Activated CD8-positive, alpha-beta T cell treated with anti-CD3 and anti-CD28 coated beads, Interleukin-2, amount 10 ng/mL, durations not matched to agents 7 days and 5 days (primary cell): ENCODE data around the gene RAB11A. TPM values are rescaled to one million over a fixed set of nuclear protein-coding genes. Genes with fewer than 3 reads are reported as not detected.

Source experiments
- ATAC-seq: fragments of 150-1000 bp; cut with Tn5 transposase; one replicate; pipeline ENCODE4 v1.10.0; 2021; ENCODE audit warnings: moderate library complexity
- CTCF ChIA-PET: fragments of 350-600 bp; sonication (Branson Sonifier 250); formaldehyde crosslinking; loops from one replicate; lab custom pipeline; 2021; ENCODE audit warnings: antibody characterized with exemption; lab: Charles Lee
- POLR2A ChIA-PET: fragments of 350-600 bp; sonication (Branson Sonifier 250); formaldehyde crosslinking; loops from one replicate; lab custom pipeline; 2021; ENCODE audit warnings: antibody characterized with exemption; lab: Charles Lee
- DNase-seq: peaks from one replicate; pipeline ENCODE4 v3.0.0-alpha.2; 2020
- H3K27ac Mint-ChIP-seq: one replicate; pipeline ENCODE4 v1.8.0; 2021; ENCODE audit warnings: mild to moderate bottlenecking, mixed read lengths
- H3K27me3 Mint-ChIP-seq: one replicate; pipeline ENCODE4 v1.8.0; 2021; ENCODE audit warnings: low read depth, mixed read lengths
- H3K36me3 Mint-ChIP-seq: one replicate; pipeline ENCODE4 v1.8.0; 2021; ENCODE audit warnings: low read depth, mixed read lengths
- H3K4me1 Mint-ChIP-seq: one replicate; pipeline ENCODE4 v1.8.0; 2021; ENCODE audit warnings: low read depth, mixed read lengths
- H3K4me3 Mint-ChIP-seq: one replicate; pipeline ENCODE4 v1.8.0; 2021; ENCODE audit warnings: mild to moderate bottlenecking, mixed read lengths
- H3K9me3 Mint-ChIP-seq: one replicate; pipeline ENCODE4 v1.8.0; 2022; ENCODE audit warnings: mixed read lengths; ENCODE audit not compliant: insufficient read depth
- total RNA-seq, 2 experiments: library from RNA; stranded (reverse); gene quantifications; one replicate each; pipeline ENCODE4 v1.2.3, GENCODE V29; 2021

The RAB11A gene
- total RNA-seq, 2 experiments from 2014 or later, result 163 to 168 TPM

GRCh38 chr15:65926899-65927298, 57.6 kb downstream of the RAB11A start:
- H3K36me3 Mint-ChIP-seq, result no peaks in the 10 kb centered on the region
- no peak overlapping the region for H3K4me3 Mint-ChIP-seq
- no peaks in the 10 kb centered on the region for H3K9me3 Mint-ChIP-seq
- H3K4me1 Mint-ChIP-seq, result no peaks in the 10 kb centered on the region
- ChIA-PET POLR2A (interaction anchor here (0.6 kb wide), 1 partner anchor 506 kb away, joined by 3 read pairs; no protein-coding TSS in a partner anchor), CTCF (no interaction called here)
- no peaks in the 10 kb centered on the region for H3K27me3 Mint-ChIP-seq
- ATAC-seq (no peak), DNase-seq (no peak)
- no peak overlapping the region for H3K27ac Mint-ChIP-seq

- ATAC-seq (no peak), DNase-seq (no peak)
- no peaks in the 10 kb centered on the region for H3K9me3 Mint-ChIP-seq
- no peaks in the 10 kb centered on the region for H3K27me3 Mint-ChIP-seq
- no peak overlapping the region for H3K27ac Mint-ChIP-seq
- ChIA-PET POLR2A (no interaction called here), CTCF (no interaction called here)
- no peaks in the 10 kb centered on the region for H3K4me1 Mint-ChIP-seq
- H3K36me3 Mint-ChIP-seq, result no peaks in the 10 kb centered on the region
- H3K4me3 Mint-ChIP-seq, result no peak overlapping the region
These were observed 58.3 kb downstream of the RAB11A start for GRCh38 chr15:65927545-65927944.

- ChIA-PET POLR2A (no interaction called here), CTCF (interaction anchor here (0.9 to 1.0 kb wide), 2 partner anchors 12 to 25 kb away, joined by 3 to 5 read pairs; no protein-coding TSS in a partner anchor)
- no peaks in the 10 kb centered on the region for H3K27me3 Mint-ChIP-seq
- H3K4me1 Mint-ChIP-seq, result no peaks in the 10 kb centered on the region
- no peak for ATAC-seq
- no peak for DNase-seq
- no peaks in the 10 kb centered on the region for H3K36me3 Mint-ChIP-seq
- H3K27ac Mint-ChIP-seq, result no peak overlapping the region
- no peak overlapping the region for H3K4me3 Mint-ChIP-seq
- H3K9me3 Mint-ChIP-seq, result no peaks in the 10 kb centered on the region
These were observed 60.3 kb downstream of the RAB11A start for GRCh38 chr15:65929573-65929972.

GRCh38 chr15:65930134-65930533, 60.8 kb downstream of the RAB11A start:
- Mint-ChIP-seq H3K27me3 (no peaks in the 10 kb centered on the region), H3K9me3 (no peaks in the 10 kb centered on the region), H3K4me3 (no peak overlapping the region), H3K27ac (no peak overlapping the region), H3K36me3 (no peaks in the 10 kb centered on the region), H3K4me1 (no peaks in the 10 kb centered on the region)
- CTCF ChIA-PET, result interaction anchor here (0.9 kb wide), 1 partner anchor 13 kb away, joined by 5 read pairs; no protein-coding TSS in a partner anchor
- POLR2A ChIA-PET, result no interaction called here
- DNase-seq, result no peak
- no peak for ATAC-seq

GRCh38 chr15:65931221-65931620, 61.9 kb downstream of the RAB11A start:
- H3K4me1 Mint-ChIP-seq, result no peaks in the 10 kb centered on the region
- ChIA-PET POLR2A (no interaction called here), CTCF (no interaction called here)
- DNase-seq (no peak), ATAC-seq (no peak)
- no peak overlapping the region for H3K27ac Mint-ChIP-seq
- no peak overlapping the region for H3K4me3 Mint-ChIP-seq
- no peaks in the 10 kb centered on the region for H3K27me3 Mint-ChIP-seq
- H3K36me3 Mint-ChIP-seq, result no peaks in the 10 kb centered on the region
- H3K9me3 Mint-ChIP-seq, result no peaks in the 10 kb centered on the region

- Mint-ChIP-seq H3K9me3 (no peaks in the 10 kb centered on the region), H3K36me3 (no peaks in the 10 kb centered on the region), H3K27me3 (no peaks in the 10 kb centered on the region), H3K27ac (no peak overlapping the region), H3K4me1 (peaks cover 10% of the 10 kb centered on the region), H3K4me3 (no peak overlapping the region)
- POLR2A ChIA-PET, result no interaction called here
- ATAC-seq (no peak), DNase-seq (no peak)
- CTCF ChIA-PET, result no interaction called here
These were observed 66.1 kb downstream of the RAB11A start for GRCh38 chr15:65935391-65935790.

- no peaks in the 10 kb centered on the region for H3K9me3 Mint-ChIP-seq
- H3K4me3 Mint-ChIP-seq, result no peak overlapping the region
- no peak overlapping the region for H3K27ac Mint-ChIP-seq
- peaks cover 14% of the 10 kb centered on the region for H3K4me1 Mint-ChIP-seq
- POLR2A ChIA-PET, result no interaction called here
- DNase-seq (no peak), ATAC-seq (no peak)
- CTCF ChIA-PET, result interaction anchor here (0.8 kb wide), 1 partner anchor 13 kb away, joined by 3 read pairs; no protein-coding TSS in a partner anchor
- no peaks in the 10 kb centered on the region for H3K36me3 Mint-ChIP-seq
- no peaks in the 10 kb centered on the region for H3K27me3 Mint-ChIP-seq
These were observed 67.0 kb downstream of the RAB11A start for GRCh38 chr15:65936282-65936681.

GRCh38 chr15:65937054-65937453, 67.8 kb downstream of the RAB11A start:
- ChIA-PET CTCF (no interaction called here), POLR2A (interaction anchor here (0.6 to 1.2 kb wide), 2 partner anchors 68 to 261 kb away, joined by 3 read pairs; partner anchors contain the start of gene RAB11A)
- H3K27me3 Mint-ChIP-seq, result no peaks in the 10 kb centered on the region
- H3K27ac Mint-ChIP-seq, result no peak overlapping the region
- ATAC-seq (no peak), DNase-seq (no peak)
- H3K4me3 Mint-ChIP-seq, result no peak overlapping the region
- H3K4me1 Mint-ChIP-seq, result peaks cover 21% of the 10 kb centered on the region
- H3K9me3 Mint-ChIP-seq, result no peaks in the 10 kb centered on the region
- no peaks in the 10 kb centered on the region for H3K36me3 Mint-ChIP-seq

GRCh38 chr15:65937476-65937875, 68.2 kb downstream of the RAB11A start:
- POLR2A ChIA-PET, result interaction anchor here (0.6 to 1.2 kb wide), 2 partner anchors 68 to 260 kb away, joined by 3 read pairs; partner anchors contain the start of gene RAB11A
- CTCF ChIA-PET, result no interaction called here

GRCh38 chr15:65938604-65939003, 69.3 kb downstream of the RAB11A start:
- DNase-seq (no peak), ATAC-seq (no peak)
- H3K27me3 Mint-ChIP-seq, result peaks cover 5% of the 10 kb centered on the region
- H3K4me3 Mint-ChIP-seq, result no peak overlapping the region
- no peaks in the 10 kb centered on the region for H3K36me3 Mint-ChIP-seq
- CTCF ChIA-PET, result interaction anchor here (0.6 kb wide), 1 partner anchor 298 kb away, joined by 4 read pairs; no protein-coding TSS in a partner anchor
- no peaks in the 10 kb centered on the region for H3K9me3 Mint-ChIP-seq
- no peak overlapping the region for H3K27ac Mint-ChIP-seq
- POLR2A ChIA-PET, result no interaction called here
- peaks cover 27% of the 10 kb centered on the region for H3K4me1 Mint-ChIP-seq

More at GRCh38 chr15:65937476-65937875, 68.2 kb downstream of the RAB11A start:
- H3K4me3 Mint-ChIP-seq, result no peak overlapping the region
- ATAC-seq (no peak), DNase-seq (no peak)
- no peak overlapping the region for H3K27ac Mint-ChIP-seq
- H3K9me3 Mint-ChIP-seq, result no peaks in the 10 kb centered on the region
- H3K4me1 Mint-ChIP-seq, result peaks cover 25% of the 10 kb centered on the region
- H3K27me3 Mint-ChIP-seq, result no peaks in the 10 kb centered on the region
- no peaks in the 10 kb centered on the region for H3K36me3 Mint-ChIP-seq

- peaks cover 11% of the 10 kb centered on the region for H3K27me3 Mint-ChIP-seq
- ATAC-seq (no peak), DNase-seq (no peak)
- ChIA-PET POLR2A (no interaction called here), CTCF (no interaction called here)
- no peaks in the 10 kb centered on the region for H3K36me3 Mint-ChIP-seq
- no peaks in the 10 kb centered on the region for H3K9me3 Mint-ChIP-seq
- H3K4me3 Mint-ChIP-seq, result no peak overlapping the region
- H3K27ac Mint-ChIP-seq, result no peak overlapping the region
- H3K4me1 Mint-ChIP-seq, result peaks cover 30% of the 10 kb centered on the region
These were observed 70.8 kb downstream of the RAB11A start for GRCh38 chr15:65939901-65940617.

- ChIA-PET POLR2A (no interaction called here), CTCF (no interaction called here)
- no peak overlapping the region for H3K4me3 Mint-ChIP-seq
- peaks cover 30% of the 10 kb centered on the region for H3K4me1 Mint-ChIP-seq
- H3K27me3 Mint-ChIP-seq, result peaks cover 11% of the 10 kb centered on the region
- H3K36me3 Mint-ChIP-seq, result no peaks in the 10 kb centered on the region
- no peak for ATAC-seq
- H3K9me3 Mint-ChIP-seq, result no peaks in the 10 kb centered on the region
- no peak for DNase-seq
- no peak overlapping the region for H3K27ac Mint-ChIP-seq
These were observed 71.3 kb downstream of the RAB11A start for GRCh38 chr15:65940618-65940909.
